ENCODE results near the gene GPR42.
"Not testable (repeated sequence)": the region's sequence is repeated elsewhere in the genome, so short reads cannot be mapped to it uniquely, and the experiment has no call there.

GPR42 gene

DNA sequence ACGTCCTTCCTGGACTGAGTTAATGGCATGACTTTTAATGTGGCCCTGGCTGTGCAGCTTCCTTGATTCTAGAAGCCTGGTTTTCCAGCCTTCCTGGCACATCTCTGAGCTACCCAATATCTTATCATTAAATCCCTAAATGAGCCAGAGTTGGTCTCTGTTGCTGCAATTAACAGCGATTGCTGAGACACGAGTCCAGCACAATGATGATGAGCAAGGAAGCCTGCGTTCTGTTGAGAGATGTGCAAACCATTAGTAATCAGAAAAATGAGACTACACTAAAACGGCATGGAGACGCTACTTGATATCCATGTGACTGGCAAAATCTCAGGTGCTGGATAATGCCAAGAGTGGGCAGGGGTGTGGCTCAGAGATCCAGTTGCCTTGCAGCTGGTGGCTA, 26.2 kb downstream of the GPR42 start:
- DNase-seq: no peak

- DNase-seq: no peak
These were observed 27.7 kb downstream of the GPR42 start for GRCh38 chr19:35398570-35398969.

GRCh38 chr19:35399231-35399630, 28.4 kb downstream of the GPR42 start:
- no peak for DNase-seq

DNA sequence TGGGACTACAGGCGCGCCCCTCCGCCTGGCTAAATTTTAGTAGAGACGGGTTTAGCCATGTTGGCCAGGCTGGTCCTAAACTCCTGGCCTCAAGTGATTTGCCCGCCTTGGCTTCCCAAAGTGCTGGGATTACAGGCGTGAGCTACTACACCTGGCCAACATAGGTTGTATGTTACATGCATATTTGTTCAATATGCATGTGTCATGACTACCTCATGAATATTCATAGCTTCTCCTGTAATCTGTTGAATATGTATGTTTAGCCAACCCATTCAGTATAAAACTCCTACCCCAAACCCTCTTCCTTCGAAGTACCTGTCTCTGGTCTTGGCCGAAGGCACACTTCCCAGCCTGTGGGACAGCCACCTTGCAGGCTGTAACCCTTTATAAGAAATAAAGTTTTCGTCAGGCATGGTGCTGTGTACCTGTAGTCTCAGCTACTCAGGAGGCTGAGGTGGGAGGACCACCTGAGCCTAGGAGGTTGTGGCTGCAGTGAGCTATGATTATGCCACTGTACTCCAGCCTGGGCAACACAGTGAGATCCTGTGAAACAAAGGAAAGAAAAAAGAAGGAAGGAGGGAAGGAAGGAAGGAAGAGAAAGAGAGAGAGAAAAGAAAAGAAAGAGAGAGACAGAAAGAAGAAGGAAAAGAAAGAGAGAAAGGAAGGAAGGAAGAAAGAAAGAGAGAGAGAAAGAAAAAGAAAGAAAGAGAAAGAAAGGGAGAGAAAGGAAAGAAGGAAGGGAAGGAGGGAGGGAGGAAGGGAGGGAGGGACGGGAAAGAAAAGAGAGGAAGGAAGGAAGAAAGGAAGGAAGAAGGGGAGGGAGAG, 29.3 kb downstream of the GPR42 start:
- DNase-seq: no peak

GRCh38 chr19:35400773-35401100, 29.9 kb downstream of the GPR42 start:
- DNase-seq: no peak

GRCh38 chr19:35401416-35401815, 30.5 kb downstream of the GPR42 start:
- DNase-seq: not testable (repeated sequence)

DNA sequence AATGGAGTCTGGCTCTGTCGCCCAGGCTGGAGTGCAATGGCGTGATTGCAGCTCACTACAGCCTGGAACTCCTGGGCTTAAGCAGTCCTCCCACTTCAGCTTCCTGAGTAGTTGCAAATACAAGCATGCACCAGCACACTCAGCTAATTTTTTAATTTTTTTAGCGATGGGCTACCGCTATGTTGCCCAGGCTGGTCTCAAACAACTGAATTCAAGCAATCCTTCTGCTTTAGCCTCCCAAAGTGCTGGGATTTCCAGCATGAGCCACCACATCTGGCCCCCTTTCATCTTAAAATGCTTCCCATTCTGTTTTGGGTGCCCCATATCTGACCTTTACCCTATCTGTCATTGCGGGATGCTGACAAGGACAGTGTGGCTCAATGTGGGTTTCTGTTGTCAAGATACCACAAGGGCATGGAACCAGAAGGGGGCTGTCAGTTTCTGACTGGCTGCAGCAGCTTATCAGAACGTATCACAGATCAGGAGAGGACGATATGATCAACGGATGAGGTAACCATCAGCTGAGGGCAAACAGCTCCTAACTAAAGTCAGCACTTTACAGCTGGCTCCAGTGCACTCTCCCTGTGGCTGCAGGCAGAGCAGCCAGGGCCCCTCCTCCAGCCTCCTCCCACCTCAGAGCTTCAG, 32.4 kb downstream of the GPR42 start:
- no peak for DNase-seq

- DNase-seq: no peak
These were observed 34.2 kb downstream of the GPR42 start for GRCh38 chr19:35404879-35405622.

DNA sequence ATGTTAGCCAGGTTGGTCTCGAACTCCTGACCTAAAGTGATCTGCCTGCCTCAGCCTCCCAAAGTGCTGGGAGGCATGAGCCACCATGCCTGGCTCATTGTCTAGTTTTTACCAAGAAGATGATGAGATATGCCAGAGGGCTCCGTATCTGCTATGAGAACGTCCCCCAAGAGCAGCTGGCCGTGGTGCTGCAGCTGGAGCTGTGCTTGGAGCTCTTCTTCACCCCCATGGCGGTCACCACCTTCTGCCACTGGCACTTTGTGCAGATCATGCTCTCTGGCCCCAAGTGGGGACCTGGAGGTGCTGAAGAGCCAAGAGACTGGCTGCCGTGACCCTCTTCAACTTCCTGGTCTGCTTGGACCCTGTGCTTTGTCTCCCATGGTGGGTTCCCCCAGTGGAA, 36.8 kb downstream of the GPR42 start:
- no peak for DNase-seq

- no peak for DNase-seq
These were observed 37.7 kb downstream of the GPR42 start for GRCh38 chr19:35408284-35409171.

- DNase-seq: no peak
These were observed 38.3 kb downstream of the GPR42 start for GRCh38 chr19:35409191-35409590.

- no peak for DNase-seq
These were observed 39.6 kb downstream of the GPR42 start for GRCh38 chr19:35410487-35410886.

- DNase-seq: no peak
These were observed 43.6 kb downstream of the GPR42 start for GRCh38 chr19:35414442-35414841.

DNA sequence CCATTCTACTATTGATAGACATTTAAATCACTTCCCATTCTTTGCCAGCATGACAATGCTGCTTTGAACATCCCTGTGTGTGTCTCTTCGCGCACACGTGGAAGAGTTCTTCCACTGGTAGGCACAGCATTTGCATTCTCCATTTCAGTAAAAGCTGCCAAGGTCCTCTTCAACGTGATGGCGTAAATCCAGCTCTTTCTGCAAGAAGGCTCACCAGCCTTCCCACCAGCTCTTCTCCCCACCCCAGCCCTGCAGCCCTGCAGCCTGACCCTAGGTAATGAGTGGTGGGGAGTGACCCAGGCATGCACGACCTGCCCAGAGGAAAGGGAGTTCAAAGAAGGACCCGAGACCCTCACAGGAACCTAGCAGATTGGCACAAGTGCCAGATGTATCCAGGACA, 45.5 kb downstream of the GPR42 start:
- no peak for DNase-seq

GRCh38 chr19:35417278-35417677, 46.4 kb downstream of the GPR42 start:
- DNase-seq: no peak

GRCh38 chr19:35417713-35418534, 47.1 kb downstream of the GPR42 start:
- no peak for DNase-seq

DNA sequence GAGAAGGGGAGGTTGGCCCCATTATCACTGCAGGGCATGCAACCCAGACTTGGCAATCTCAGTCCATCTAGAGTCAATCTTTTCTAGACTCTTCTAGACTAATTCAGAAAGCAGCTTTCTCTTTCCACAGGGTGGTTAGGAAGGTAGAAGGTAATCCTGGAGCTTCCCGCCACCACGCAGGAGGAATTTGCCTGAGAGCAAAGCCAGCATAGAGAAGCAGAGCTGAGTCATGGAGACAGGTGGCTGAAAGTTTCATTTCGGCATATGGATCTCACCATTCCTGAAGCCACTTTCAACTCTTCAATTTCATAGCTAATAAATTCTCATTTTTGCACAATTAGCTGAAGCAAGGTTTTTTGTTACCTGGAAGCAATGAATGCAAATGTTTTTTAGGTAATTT, 48.2 kb downstream of the GPR42 start:
- no peak for DNase-seq

- DNase-seq: no peak
These were observed 48.9 kb downstream of the GPR42 start for GRCh38 chr19:35419805-35420204.

DNA sequence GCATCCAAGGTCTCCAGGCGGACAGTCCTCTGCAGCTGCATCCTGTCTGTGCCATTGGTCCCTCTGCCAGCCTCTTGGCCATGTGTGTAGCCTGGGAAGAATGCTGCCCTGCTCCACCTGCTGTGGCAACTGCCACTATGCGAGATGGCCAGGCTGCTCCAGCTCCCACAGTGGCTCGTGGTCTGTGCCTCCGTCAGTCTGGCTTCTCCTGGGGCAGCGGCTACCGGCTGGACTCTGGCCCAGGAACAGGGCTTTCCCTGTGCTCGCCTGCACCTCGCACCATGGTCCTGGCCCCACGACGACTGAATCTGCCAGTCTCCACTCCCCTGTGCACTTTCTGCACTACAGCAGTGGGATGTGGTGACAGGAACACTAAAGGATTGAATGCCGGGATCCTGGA, 50.5 kb downstream of the GPR42 start:
- DNase-seq: no peak
